ENCODE results near the gene KLHDC9.

KLHDC9 gene

DNA sequence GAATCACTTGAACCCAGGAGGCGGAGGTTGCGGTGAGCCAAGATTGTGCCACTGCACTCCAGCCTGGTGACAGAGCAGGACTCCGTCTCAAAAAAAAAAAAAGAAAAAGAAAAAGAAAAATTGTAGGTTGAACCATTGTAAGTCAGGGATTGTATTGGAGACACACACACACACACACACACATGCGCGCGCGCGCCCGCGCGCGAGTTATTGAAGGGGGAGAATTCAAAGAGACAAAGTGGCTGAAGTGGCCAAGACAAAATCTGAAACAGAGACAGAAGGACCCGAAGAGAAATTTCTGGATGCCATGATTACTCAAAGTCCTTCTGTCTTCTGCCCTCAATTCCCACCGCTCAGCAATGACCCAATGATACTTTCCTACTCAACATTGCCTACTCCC lies 3.7 kb upstream of the KLHDC9 start:
- TF ChIP-seq, protein P1, sequence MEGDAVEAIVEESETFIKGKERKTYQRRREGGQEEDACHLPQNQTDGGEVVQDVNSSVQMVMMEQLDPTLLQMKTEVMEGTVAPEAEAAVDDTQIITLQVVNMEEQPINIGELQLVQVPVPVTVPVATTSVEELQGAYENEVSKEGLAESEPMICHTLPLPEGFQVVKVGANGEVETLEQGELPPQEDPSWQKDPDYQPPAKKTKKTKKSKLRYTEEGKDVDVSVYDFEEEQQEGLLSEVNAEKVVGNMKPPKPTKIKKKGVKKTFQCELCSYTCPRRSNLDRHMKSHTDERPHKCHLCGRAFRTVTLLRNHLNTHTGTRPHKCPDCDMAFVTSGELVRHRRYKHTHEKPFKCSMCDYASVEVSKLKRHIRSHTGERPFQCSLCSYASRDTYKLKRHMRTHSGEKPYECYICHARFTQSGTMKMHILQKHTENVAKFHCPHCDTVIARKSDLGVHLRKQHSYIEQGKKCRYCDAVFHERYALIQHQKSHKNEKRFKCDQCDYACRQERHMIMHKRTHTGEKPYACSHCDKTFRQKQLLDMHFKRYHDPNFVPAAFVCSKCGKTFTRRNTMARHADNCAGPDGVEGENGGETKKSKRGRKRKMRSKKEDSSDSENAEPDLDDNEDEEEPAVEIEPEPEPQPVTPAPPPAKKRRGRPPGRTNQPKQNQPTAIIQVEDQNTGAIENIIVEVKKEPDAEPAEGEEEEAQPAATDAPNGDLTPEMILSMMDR (IDR thresholded peaks at IDR 0.05; ENCODE audit: low read depth, low read length), result no peak
- no peak overlapping the region for H3K4me3 ChIP-seq (ENCODE audit: low read depth, low read length)
- no peak for DNase-seq (ENCODE audit: low read depth, low spot score)
- in situ Hi-C loops (cut with HindIII; ENCODE audit: low sequenced_read_pairs), result no loop called here

DNA sequence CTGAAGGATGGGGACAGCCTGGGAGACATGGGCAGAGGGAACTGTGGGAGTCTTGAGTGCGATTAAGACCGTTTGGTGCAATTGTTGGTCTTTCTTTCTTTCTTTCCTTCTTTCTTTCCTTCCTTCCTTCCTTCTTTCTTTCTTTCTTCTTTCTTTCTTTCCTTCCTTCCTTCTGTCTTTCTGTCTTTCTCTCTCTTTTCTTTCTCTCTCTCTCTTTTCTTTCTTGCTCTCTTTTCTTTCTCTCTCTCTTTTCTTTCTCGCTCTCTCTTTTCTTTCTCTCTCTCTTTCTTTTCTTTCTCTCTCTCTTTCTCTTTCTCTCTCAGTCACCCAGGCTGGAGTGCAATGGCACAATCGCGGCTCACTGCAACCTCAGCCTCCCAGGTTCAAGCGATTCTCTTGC lies 2.9 kb upstream of the KLHDC9 start:
- no peak overlapping the region for H3K4me3 ChIP-seq (ENCODE audit: low read depth, low read length)
- in situ Hi-C loops (cut with HindIII; ENCODE audit: low sequenced_read_pairs), result no loop called here
- no peak for DNase-seq (ENCODE audit: low read depth, low spot score)
- TF ChIP-seq, protein P1 (IDR thresholded peaks at IDR 0.05; ENCODE audit: low read depth, low read length), result no peak

DNA sequence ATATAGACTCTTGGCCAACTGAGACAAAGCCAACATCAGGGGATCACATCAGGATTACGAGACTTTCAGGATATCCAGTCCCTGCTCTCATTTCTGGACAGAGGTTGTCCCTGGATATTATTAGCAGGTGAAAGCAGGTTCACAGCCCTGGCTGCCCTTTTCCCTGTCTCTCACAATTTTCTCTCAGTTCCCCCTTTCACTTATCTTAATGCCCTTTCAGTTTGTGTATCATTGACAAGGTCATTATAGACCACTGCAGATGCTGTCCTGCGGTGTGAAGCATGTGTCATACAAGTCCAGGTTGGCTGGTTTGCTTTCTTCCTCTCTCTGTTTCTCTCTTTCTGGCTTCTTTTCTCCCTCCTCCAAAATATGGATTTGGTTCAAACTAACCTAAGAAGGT lies 2.1 kb upstream of the KLHDC9 start:
- H3K4me3 ChIP-seq (ENCODE audit: low read depth, low read length), result no peak overlapping the region
- TF ChIP-seq, protein P1 (IDR thresholded peaks at IDR 0.05; ENCODE audit: low read depth, low read length), result no peak
- no peak for DNase-seq (ENCODE audit: low read depth, low spot score)
- in situ Hi-C loops (cut with HindIII; ENCODE audit: low sequenced_read_pairs), result no loop called here

DNA sequence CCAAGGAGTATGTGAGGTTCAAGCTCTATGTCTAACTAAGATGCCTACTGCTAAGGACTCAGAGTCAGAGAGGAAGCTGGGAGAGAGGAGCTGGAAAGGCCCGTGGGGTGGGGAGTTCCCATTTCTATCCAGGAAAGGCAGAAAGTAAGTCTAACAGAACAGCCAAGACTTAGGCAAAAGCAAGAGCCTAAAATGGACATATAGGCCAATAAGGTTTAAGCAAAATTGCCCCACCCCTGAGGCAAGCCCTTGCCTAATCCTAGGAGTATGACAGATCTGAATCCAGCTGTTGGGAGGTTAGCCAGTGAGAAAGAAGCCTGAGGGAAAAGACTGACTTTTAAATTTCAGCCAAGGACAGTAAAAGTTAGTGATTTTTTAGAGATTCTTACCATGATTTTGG lies 1.6 kb upstream of the KLHDC9 start:
- TF ChIP-seq, protein P1 (IDR thresholded peaks at IDR 0.05; ENCODE audit: low read depth, low read length), result no peak
- no peak for DNase-seq (ENCODE audit: low read depth, low spot score)
- H3K4me3 ChIP-seq (ENCODE audit: low read depth, low read length), result no peak overlapping the region
- in situ Hi-C loops (cut with HindIII; ENCODE audit: low sequenced_read_pairs), result no loop called here

DNA sequence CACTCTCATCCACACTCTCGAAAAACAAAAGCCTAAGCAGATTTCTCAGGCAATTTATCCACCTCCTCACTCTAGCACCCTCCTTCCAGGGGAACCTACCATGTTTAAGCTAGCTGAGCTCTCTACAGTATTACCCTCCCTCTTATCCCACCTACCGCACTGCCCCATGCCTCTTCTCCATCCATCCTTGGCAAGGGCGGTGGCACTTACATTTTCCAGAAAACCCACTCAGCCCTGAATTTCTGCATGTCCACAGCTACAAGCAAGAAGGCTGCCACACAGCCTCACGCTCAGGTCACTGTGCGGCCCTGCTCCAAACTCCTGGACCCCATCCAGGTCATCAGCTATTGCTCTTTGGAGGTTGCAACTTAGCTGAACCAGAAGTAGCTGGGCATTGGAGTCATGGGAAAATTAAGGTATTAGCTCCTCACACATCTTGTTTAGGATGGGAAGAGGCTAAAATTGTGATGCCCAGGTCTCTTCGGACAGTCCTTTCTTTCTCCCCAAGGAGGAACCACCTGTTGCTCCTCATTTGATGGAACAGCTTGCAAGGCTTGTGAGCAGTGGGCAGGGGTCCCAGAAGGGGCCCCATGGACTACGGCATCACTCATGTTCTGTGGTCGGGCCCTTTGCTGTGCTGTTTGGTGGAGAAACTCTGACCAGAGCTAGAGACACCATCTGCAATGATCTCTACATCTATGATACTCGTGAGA lies 1.1 kb downstream of the KLHDC9 start:
- TF ChIP-seq, protein P1 (IDR thresholded peaks at IDR 0.05; ENCODE audit: low read depth, low read length), result no peak
- in situ Hi-C loops (cut with HindIII; ENCODE audit: low sequenced_read_pairs), result no loop called here
- no peak for DNase-seq (ENCODE audit: low read depth, low spot score)
- no peak overlapping the region for H3K4me3 ChIP-seq (ENCODE audit: low read depth, low read length)

DNA sequence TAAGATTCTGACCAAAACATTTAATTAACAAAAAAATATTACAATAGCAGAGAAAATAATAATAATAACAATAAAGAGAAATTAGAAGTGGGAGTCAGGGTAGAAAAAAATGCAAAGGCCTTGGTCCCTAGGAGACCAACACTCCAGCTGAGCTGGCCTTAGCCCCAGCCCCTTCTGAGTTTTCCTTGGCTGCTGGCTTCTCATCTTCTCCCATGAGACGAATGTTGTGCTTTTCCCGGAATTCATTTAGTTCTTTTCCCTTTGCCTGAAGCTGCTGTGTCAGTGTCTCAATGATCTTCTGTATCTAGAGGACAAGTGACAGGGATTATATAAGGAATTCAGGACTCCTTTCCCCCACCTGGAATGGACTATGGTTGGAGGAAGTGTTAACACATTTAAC lies 2.4 kb downstream of the KLHDC9 start:
- H3K4me3 ChIP-seq (ENCODE audit: low read depth, low read length), result no peak overlapping the region
- in situ Hi-C loops (cut with HindIII; ENCODE audit: low sequenced_read_pairs), result no loop called here
- TF ChIP-seq, protein P1 (IDR thresholded peaks at IDR 0.05; ENCODE audit: low read depth, low read length), result no peak
- no peak for DNase-seq (ENCODE audit: low read depth, low spot score)

All from astrocyte of the spinal cord (primary cell).